Measurements from ENCODE around the gene CYBB.

GRCh38 chrX:37767430-37767829 is 12.4 kb upstream of the CYBB start:
- no peak for TF ChIP-seq CTCF (IDR thresholded peaks at IDR 0.05)
- TF ChIP-seq POLR2A (IDR thresholded peaks at IDR 0.05), result no peak

All from uterus (tissue), 2 donors.